ENCODE results near the gene OR10H5.
"Not testable (repeated sequence)": the region's sequence is repeated elsewhere in the genome, so short reads cannot be mapped to it uniquely, and the experiment has no call there.

Gene OR10H5

DNA sequence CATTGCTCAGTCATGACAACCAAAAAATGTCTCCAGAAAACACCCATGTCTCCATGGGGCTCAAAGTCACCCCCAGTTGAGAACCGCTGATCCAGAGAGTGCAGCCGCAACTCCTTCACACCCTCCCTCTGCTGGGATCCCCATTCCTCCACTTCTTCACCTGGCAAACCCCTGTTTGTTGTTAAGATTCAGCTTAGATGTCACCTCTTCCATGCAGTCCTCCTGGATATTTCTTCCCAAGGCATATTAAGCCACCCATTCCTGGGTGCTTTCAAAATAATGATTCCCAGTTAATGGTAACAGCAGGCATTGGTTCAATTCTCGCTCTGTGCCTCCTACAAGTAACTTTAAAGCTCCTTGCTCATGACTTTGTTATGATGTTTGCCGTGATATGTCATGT, 24.0 kb downstream of the OR10H5 start:
- DNase-seq (ENCODE audit: low spot score) = no peak

DNA sequence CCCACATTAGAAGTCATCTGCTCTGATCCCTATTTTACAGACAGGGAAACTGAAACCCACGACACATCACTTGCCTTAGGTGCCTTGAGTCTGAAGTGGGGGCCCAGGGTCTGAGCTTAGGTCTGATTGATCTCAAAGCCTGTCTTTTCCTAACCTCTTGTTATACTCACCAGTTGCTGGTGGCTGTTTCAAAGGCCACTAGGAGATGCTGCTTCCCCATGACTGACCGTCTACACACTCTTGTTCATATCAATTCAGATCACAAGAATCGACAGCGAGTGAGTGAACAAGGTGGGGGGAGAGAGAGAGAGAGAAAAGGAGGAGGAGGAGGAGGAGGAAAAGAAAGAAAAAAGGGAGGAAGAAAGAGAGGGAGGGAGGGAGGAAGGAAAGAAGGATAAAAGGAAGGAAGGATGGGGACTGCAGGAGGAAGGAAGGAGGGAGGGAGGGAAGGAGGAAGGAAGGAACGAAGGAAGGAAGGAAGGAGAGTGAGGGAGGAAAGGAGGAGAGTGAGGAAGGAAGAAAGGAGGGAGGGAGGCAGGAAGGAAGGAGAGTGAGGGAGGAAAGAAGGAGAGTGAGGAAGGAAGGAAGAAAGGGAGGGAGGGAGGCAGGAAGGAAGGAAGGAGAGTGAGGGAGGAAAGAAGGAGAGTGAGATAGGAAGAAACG, 24.7 kb downstream of the OR10H5 start:
- DNase-seq (ENCODE audit: low spot score) = no peak

DNA sequence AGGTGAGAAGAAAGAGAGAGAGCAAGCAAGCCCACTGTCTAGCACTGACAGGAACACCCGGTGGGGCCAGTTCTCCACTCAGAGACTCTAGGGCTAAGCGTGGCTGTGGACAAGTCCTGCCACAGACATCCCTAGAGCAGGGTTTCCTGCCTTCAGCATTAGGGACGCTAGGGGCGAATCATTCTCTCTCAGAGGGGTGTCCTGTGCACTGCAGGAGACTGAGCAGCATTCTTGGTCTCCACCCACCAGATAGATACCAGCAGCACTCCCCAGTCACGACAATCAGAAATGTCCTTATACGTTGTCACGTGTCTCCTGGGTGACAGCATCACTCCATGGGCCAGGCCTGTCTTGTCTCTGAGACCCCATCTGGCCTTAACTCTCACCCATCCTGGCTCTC, 26.5 kb downstream of the OR10H5 start:
- no peak for DNase-seq (ENCODE audit: low spot score)

DNA sequence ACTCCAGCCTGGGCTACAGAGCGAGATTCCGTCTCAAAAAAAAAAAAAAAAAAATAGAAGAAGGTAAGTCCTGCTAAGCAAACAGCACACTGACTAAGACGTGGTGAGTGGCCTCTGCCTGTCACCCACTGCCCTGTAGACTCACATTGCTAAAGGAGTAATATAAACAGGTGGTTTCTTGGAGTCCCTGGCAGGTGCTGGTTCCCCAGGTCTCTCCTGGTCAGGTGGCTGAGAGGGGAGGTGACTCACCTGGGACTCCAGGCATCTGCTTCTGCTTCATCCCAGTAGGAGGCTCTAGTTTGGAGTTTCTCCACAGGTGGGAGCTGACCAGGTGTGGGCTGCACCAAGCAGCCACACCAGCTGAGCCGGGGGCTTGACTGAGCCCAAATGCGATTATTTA, 27.8 kb downstream of the OR10H5 start, which contains the start of gene OR10H1:
OR10H1 (minus strand) TSS at position 359 of the 400 bp plus-strand sequence. CDS start 7,627 bp downstream, outside the sequence.
- DNase-seq (ENCODE audit: low spot score) = no peak

DNA sequence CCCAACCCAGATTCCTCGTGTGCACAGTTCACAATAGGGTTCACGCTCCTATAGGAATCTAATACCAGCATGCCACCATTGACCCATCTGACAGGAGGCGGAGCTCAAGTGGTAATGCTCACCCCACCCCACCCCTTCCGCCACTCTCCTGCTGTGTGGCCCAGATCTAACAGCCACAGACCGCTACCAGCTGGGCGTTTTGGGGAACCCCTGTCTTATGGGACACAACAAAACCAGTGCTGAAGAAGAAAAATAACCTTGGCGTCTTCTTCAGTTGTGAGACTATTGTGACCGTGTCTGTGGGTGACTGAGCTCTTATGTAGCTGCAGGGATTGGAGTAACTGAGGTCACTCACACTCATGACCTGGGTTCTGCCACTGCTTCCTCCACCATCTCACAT, 33.2 kb downstream of the OR10H5 start:
- no peak for DNase-seq (ENCODE audit: low spot score)

DNA sequence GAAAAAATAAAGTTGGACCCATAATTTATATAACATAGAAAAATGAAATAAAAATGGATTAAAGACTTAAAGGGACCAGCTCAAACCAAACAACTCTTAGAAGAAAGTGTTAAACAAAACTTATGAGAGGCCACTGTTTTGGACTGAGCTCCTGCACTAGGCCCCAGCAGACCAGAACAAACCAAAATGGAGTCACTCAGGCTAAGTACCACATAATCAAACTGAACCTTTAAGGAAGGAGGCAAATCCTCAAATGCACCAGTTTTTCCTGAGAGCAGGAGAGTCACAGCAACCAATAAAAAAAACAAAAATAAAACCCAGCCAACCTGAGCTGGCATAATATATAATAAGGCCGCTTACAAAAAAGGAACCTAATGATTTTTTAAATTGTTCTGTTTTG, 38.3 kb downstream of the OR10H5 start:
- DNase-seq (ENCODE audit: low spot score) = no peak

- no peak for DNase-seq (ENCODE audit: low spot score)
These were observed 40.7 kb downstream of the OR10H5 start for GRCh38 chr19:15828121-15828610.

DNA sequence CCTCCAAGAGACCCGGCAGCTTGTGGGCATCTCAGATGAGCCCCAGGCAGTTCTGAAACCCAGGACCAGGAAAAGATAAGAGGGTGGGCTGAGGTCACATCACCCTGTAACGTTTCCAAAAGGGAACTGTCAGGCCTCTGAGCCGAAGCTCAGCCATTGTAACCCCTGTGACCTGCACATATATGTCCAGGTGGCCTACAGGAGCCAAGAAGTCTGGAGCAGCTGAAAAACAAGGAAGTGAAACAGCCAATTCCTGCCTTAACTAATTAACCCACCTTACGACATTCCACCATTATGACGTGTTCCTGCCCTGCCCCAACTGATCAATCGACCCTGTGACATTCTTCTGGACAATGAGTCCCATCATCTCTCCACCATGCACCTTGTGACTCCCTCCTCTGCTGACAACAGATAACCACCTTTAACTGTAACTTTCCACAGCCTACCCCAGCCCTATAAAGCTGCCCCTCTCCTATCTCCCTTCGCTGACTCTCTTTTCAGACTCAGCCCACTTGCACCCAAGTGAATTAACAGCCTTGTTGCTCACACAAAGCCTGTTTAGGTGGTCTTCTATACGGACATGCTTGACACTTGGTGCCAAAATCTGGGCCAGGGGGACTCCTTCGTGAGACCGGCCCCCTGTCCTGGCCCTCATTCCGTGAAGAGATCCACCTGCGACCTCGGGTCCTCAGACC, 41.3 kb downstream of the OR10H5 start:
- not testable (repeated sequence) for DNase-seq (ENCODE audit: low spot score)

DNA sequence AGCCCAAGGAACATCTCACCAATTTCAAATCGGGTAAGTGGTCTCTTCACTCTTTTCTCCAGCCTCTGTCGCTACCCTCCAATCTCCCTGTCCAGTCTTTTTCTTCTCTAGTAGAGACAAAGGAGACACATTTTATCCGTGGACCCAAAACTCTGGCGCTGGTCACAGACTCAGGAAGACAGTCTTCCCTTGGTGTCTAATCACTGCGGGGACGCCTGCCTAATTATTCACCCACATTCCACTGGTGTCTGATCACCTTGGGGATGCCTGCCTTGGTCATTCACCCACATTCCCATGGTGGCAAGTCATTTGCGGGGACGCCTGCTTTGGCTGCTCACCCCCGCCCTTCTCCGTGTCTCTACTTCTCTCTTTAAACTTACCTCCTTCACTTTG, 41.8 kb downstream of the OR10H5 start:
- DNase-seq (ENCODE audit: low spot score) = no peak

GRCh38 chr19:15829786-15830185, 42.3 kb downstream of the OR10H5 start:
- no peak for DNase-seq (ENCODE audit: low spot score)

- no peak for DNase-seq (ENCODE audit: low spot score)
These were observed 44.2 kb downstream of the OR10H5 start for GRCh38 chr19:15831626-15832025.

GRCh38 chr19:15834232-15834631, 46.8 kb downstream of the OR10H5 start:
- DNase-seq (ENCODE audit: low spot score) = not testable (repeated sequence)

DNA sequence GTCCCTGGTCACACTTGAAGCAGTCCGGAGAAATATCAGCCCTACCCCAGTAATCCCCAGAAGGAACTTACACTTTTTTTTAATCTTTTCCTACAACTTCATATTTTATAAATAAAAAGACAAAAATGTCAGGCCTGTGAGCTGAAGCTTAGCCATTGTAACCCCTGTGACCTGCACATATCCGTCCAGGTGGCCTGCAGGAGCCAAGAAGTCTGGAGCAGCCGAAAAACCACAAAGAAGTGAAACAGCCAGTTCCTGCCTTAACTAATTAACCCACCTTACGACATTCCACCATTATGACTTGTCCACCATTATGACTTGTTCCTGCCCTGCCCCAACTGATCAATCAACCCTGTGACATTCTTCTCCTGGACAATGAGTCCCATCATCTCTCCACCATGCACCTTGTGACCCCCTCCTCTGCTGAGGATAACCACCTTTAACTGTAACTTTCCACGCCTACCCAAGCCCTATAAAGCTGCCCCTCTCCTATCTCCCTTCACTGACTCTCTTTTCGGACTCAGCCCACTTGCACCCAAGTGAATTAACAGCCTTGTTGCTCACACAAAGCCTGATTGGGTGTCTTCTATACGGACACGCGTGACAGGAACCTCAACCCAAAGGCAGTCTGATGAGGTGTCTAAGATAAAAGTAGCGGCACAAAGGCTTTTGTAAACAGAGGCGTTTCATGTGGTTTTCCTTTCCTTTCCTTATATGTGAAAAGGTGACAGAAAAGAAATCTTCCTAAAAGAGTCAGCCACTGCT, 48.3 kb downstream of the OR10H5 start:
- not testable (repeated sequence) for DNase-seq (ENCODE audit: low spot score)

- peak; percentile 81 for DNase-seq (ENCODE audit: low spot score)
These were observed 49.1 kb downstream of the OR10H5 start for GRCh38 chr19:15836330-15837220.

- no peak for DNase-seq (ENCODE audit: low spot score)
These were observed 49.8 kb downstream of the OR10H5 start for GRCh38 chr19:15837221-15837731.

DNA sequence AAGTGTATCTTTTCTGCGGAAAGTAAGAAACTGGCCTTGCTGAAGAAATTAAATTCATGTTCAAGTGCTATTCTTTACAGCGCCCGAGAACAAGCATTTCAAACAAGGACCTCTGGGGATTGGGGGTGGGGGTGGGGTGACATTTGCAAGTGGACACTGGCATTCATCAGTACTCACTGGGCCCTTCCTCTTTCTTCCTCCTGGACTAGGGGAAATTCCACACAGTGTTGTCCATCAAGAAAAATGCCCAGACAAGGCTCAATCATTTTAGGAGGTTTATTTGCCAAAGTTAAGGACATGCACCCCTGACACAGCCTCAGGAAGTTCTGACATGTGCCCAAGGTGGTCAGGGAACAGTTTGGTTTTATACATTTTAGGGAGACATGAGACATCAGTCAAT, 50.9 kb downstream of the OR10H5 start:
- DNase-seq (ENCODE audit: low spot score) = no peak

- DNase-seq (ENCODE audit: low spot score) = not testable (repeated sequence)
These were observed 52.4 kb downstream of the OR10H5 start for GRCh38 chr19:15839888-15840287.

- no peak for DNase-seq (ENCODE audit: low spot score)
These were observed 53.4 kb downstream of the OR10H5 start for GRCh38 chr19:15840833-15841232.

GRCh38 chr19:15841875-15842569, 54.6 kb downstream of the OR10H5 start:
- no peak for DNase-seq (ENCODE audit: low spot score)

- no peak for DNase-seq (ENCODE audit: low spot score)
These were observed 55.9 kb downstream of the OR10H5 start for GRCh38 chr19:15843203-15843893.

Data from COLO829 (cell line).